Measurements from ENCODE around the gene CSF2. TPM values are rescaled to one million over a fixed set of nuclear protein-coding genes. Genes with fewer than 3 reads are reported as not detected.

The CSF2 gene
- total RNA-seq, 2 experiments from 2014 or later, result not detected

GRCh38 chr5:132046880-132047299 is 26.7 kb upstream of the CSF2 start:
- POLR2A ChIA-PET, result no interaction called here

GRCh38 chr5:132049093-132049492 is 24.5 kb upstream of the CSF2 start:
- H3K27me3 ChIP-seq (ENCODE audit: control insufficient read depth in 1 of 2, insufficient read depth in 2 of 2, low read length in 2 of 2), result peaks cover 0 to 2% of the 10 kb centered on the region in 2 experiments
- H3K9me3 ChIP-seq (ENCODE audit: control insufficient read depth in 1 of 2, insufficient read depth in 1 of 2, low read length in 2 of 2), result no peaks in the 10 kb centered on the region
- ChIA-PET CTCF (no interaction called here), POLR2A (no interaction called here)
- H3K27ac ChIP-seq (ENCODE audit: low read depth in 1 of 2, low read length in 2 of 2), result no peak overlapping the region
- no peaks in the 10 kb centered on the region for H3K36me3 ChIP-seq (ENCODE audit: insufficient read depth, low read length)
- Mint-ChIP-seq H3K36me3 (ENCODE audit: low read depth) (no peaks in the 10 kb centered on the region), H3K27me3 (no peaks in the 10 kb centered on the region), H3K9me3 (no peaks in the 10 kb centered on the region), H3K27ac (no peak overlapping the region), H3K4me3 (no peak overlapping the region), H3K4me1 (ENCODE audit: low read depth) (no peaks in the 10 kb centered on the region)
- TF ChIP-seq CTCF (IDR thresholded peaks at IDR 0.05), result no peak
- intact Hi-C loops (cut with DNase I, micrococcal nuclease), result no loop called here
- no peak overlapping the region for H3K4me3 ChIP-seq (ENCODE audit: low read length)
- DNase-seq, result peak in 1 of 14 experiments; percentile 7
- ATAC-seq (ENCODE audit: poor library complexity), result no peak
- H3K4me1 ChIP-seq (ENCODE audit: insufficient read depth, low read length), result peaks cover 5% of the 10 kb centered on the region

More at GRCh38 chr5:132046880-132047299, 26.7 kb upstream of the CSF2 start:
- Histone ChIP-seq H3K27me3 (ENCODE audit: control insufficient read depth in 1 of 2, insufficient read depth in 2 of 2, low read length in 2 of 2) (peaks cover 7 to 8% of the 10 kb centered on the region in 2 experiments), H3K4me3 (ENCODE audit: low read length) (no peak overlapping the region), H3K36me3 (ENCODE audit: insufficient read depth, low read length) (no peaks in the 10 kb centered on the region), H3K4me1 (ENCODE audit: insufficient read depth, low read length) (no peaks in the 10 kb centered on the region), H3K27ac (ENCODE audit: low read depth in 1 of 2, low read length in 2 of 2) (no peak overlapping the region), H3K9me3 (ENCODE audit: control insufficient read depth in 1 of 2, insufficient read depth in 1 of 2, low read length in 2 of 2) (no peaks in the 10 kb centered on the region)
- peak in 1 of 14 experiments; percentile 25 for DNase-seq
- Mint-ChIP-seq H3K27me3 (peaks cover 6% of the 10 kb centered on the region), H3K9me3 (no peaks in the 10 kb centered on the region), H3K27ac (no peak overlapping the region), H3K36me3 (ENCODE audit: low read depth) (no peaks in the 10 kb centered on the region), H3K4me1 (ENCODE audit: low read depth) (no peaks in the 10 kb centered on the region), H3K4me3 (no peak overlapping the region)
- CTCF ChIA-PET, result no interaction called here
- TF ChIP-seq CTCF (IDR thresholded peaks at IDR 0.05), result no peak
- no peak for ATAC-seq (ENCODE audit: poor library complexity)
- intact Hi-C loops (cut with DNase I, micrococcal nuclease), result no loop called here

GRCh38 chr5:132049559-132049958 is 24.0 kb upstream of the CSF2 start:
- ChIA-PET CTCF (no interaction called here), POLR2A (no interaction called here)
- no peak overlapping the region for H3K27ac Mint-ChIP-seq
- H3K4me3 Mint-ChIP-seq, result no peak overlapping the region
- no peak for ATAC-seq (ENCODE audit: poor library complexity)
- H3K36me3 ChIP-seq (ENCODE audit: insufficient read depth, low read length), result no peaks in the 10 kb centered on the region
- H3K9me3 ChIP-seq (ENCODE audit: control insufficient read depth in 1 of 2, insufficient read depth in 1 of 2, low read length in 2 of 2), result no peaks in the 10 kb centered on the region
- no peaks in the 10 kb centered on the region for H3K27me3 Mint-ChIP-seq
- no peak overlapping the region for H3K27ac ChIP-seq (ENCODE audit: low read depth in 1 of 2, low read length in 2 of 2)
- intact Hi-C loops (cut with DNase I, micrococcal nuclease), result no loop called here
- H3K4me3 ChIP-seq (ENCODE audit: low read length), result no peak overlapping the region
- no peak for TF ChIP-seq CTCF (IDR thresholded peaks at IDR 0.05)
- H3K4me1 ChIP-seq (ENCODE audit: insufficient read depth, low read length), result peaks cover 9% of the 10 kb centered on the region
- H3K36me3 Mint-ChIP-seq (ENCODE audit: low read depth), result no peaks in the 10 kb centered on the region
- peaks cover 4% of the 10 kb centered on the region for H3K4me1 Mint-ChIP-seq (ENCODE audit: low read depth)
- H3K9me3 Mint-ChIP-seq, result no peaks in the 10 kb centered on the region
- peaks cover 0 to 2% of the 10 kb centered on the region in 2 experiments for H3K27me3 ChIP-seq (ENCODE audit: control insufficient read depth in 1 of 2, insufficient read depth in 2 of 2, low read length in 2 of 2)
- DNase-seq, result no peak

All from CD4-positive, alpha-beta T cell (primary cell).